ENCODE measurements around the gene CSGALNACT2. TPM values are rescaled to one million over a fixed set of nuclear protein-coding genes. Genes with fewer than 3 reads are reported as not detected.

Gene CSGALNACT2
- total RNA-seq, 1 donor from 2014 or later = 10.4 TPM

DNA sequence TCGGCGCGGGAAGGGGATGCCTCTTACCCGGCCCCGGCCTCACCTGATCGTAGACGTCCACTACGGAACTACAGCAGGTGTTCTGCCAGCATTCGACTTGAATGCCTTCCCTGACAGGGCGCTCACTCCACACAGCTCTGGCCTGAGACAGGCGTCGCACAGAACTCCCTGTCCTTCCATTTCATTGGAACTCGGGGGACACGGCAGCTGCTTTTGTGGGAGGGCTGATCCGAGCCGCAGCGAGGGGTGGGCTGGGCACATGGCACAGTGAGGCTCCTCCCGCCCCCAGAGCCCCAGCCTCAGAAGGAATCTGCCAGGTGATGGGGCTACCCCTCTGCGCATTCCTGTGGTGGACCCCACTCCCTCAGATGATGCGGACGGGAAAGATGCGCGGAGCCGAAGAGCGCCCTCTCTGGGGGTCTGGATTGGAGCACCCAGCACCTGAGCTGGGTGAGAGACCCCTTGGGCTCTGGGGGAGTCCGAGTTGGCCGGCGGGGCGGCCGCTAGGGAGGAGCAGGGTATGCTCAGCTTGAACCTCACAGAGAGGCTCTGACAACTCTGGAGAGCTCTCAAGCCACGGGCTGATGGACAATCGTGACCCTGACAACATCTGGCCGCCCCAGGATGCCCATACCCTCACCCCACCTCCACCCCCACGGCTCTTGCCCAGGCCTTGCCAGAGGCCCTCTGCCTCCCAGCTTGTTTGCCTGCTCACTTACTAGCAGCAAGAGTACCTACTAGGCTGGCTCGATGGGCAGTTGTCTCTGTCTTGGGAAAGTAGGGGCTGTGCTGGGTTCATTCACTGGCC, 92.1 kb downstream of the CSGALNACT2 start:
- H3K4me3 ChIP-seq (ENCODE audit: low read depth, low read length) = no peak overlapping the region
- no peak for DNase-seq (ENCODE audit: low read depth)
- TF ChIP-seq, protein P1, sequence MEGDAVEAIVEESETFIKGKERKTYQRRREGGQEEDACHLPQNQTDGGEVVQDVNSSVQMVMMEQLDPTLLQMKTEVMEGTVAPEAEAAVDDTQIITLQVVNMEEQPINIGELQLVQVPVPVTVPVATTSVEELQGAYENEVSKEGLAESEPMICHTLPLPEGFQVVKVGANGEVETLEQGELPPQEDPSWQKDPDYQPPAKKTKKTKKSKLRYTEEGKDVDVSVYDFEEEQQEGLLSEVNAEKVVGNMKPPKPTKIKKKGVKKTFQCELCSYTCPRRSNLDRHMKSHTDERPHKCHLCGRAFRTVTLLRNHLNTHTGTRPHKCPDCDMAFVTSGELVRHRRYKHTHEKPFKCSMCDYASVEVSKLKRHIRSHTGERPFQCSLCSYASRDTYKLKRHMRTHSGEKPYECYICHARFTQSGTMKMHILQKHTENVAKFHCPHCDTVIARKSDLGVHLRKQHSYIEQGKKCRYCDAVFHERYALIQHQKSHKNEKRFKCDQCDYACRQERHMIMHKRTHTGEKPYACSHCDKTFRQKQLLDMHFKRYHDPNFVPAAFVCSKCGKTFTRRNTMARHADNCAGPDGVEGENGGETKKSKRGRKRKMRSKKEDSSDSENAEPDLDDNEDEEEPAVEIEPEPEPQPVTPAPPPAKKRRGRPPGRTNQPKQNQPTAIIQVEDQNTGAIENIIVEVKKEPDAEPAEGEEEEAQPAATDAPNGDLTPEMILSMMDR (conservative IDR thresholded peaks at IDR 0.05; ENCODE audit: low read depth, low read length) = no peak

DNA sequence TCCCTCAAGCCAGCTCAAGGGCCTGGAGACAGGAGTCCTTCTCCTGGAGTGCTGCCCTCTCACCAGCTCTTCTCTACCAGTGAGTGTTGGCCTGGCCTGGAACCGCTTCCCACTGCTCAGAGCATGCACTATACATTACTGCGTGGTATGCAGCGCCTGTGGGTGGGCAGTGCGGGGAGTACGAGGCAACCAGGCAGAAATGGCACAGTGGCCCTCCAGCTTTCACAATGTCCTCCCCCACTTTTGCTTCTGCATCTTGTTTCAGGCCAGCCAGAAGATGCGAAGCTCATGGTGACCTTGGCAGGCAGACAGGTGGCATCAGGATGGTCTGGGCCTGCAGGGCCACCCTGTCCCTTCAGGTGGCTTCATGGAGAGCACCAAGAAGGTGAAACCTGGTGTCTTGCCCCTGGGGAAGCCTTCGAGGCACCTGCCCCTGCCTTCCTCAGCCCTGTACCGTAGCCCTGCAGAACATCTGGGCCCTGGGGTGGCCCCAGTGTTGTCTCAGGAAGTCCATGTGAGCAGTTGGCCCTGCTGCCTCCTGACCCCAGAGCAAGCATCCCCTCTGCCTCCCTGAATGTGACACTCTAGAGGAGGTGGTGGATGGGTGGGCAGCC, 92.8 kb downstream of the CSGALNACT2 start:
- DNase-seq (ENCODE audit: low read depth) = no peak
- no peak overlapping the region for H3K4me3 ChIP-seq (ENCODE audit: low read depth, low read length)
- TF ChIP-seq, protein P1 (conservative IDR thresholded peaks at IDR 0.05; ENCODE audit: low read depth, low read length) = no peak

DNA sequence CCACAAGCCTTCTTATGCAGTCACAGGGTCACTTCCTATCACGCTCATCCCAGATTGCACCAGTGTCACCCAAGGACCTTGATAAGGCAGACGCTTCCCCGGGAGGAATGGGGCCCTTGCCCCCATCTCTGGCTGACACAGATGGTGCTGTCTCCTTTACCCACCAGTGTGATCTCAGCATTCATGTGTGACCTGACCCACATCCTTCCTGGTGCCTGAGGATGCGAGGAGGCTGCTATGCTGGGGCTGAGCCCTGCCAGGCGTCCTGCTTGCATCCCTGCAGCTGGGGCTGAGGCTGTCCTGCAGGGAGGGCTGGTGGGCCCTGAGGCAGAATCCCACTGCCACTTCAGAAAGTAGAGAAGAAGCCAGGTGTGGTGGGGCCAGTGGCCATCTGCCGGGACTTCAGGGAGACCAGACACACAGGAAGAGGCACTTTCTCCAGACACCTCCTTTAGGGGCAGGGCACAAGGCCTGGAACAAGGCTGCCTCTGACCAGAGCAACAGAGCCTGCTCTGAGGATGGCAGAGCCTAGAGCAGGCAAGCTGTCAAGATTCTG, 93.4 kb downstream of the CSGALNACT2 start:
- no peak overlapping the region for H3K4me3 ChIP-seq (ENCODE audit: low read depth, low read length)
- DNase-seq (ENCODE audit: low read depth) = no peak
- TF ChIP-seq, protein P1 (conservative IDR thresholded peaks at IDR 0.05; ENCODE audit: low read depth, low read length) = no peak

DNA sequence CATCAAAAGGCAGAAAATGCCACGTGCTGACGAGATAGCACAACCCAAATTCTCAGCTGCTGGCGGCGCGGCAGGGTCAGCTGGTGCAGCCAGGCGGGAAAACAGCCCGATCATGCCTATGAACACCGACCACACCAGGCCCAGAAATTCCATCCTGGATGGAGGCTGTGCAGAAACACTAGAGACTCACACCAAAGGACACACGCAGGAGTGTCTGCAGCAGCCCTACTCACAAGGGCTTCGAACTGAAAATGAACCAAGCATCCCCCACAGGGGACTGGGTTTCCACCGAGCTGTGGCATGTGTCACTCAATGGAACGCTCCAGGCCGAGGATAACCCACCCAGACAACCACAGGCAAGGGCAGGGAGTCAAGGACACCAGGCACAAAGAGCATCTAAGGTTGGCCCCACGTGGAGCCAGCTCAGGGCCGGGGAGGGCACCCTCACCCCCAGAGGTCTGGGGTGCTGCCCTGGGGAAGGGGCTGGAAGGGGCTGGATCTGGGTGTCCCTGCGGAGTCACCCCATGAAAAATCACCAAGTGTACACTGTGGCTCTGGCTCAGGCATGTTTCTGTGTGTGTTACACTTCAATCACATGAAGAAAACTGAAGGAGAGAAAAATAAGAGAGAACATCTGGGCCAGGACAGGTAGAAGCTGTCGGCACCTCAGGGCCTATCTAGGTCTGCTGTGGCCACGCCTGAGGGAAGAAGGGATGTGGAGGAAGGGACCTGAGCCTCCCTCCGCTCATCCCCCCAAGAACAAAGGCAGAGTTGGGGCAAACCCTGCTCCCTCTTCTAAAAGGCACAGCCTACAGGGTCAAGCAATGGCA, 95.6 kb downstream of the CSGALNACT2 start:
- DNase-seq (ENCODE audit: low read depth) = no peak
- TF ChIP-seq, protein P1 (conservative IDR thresholded peaks at IDR 0.05; ENCODE audit: low read depth, low read length) = no peak
- H3K4me3 ChIP-seq (ENCODE audit: low read depth, low read length) = no peak overlapping the region

DNA sequence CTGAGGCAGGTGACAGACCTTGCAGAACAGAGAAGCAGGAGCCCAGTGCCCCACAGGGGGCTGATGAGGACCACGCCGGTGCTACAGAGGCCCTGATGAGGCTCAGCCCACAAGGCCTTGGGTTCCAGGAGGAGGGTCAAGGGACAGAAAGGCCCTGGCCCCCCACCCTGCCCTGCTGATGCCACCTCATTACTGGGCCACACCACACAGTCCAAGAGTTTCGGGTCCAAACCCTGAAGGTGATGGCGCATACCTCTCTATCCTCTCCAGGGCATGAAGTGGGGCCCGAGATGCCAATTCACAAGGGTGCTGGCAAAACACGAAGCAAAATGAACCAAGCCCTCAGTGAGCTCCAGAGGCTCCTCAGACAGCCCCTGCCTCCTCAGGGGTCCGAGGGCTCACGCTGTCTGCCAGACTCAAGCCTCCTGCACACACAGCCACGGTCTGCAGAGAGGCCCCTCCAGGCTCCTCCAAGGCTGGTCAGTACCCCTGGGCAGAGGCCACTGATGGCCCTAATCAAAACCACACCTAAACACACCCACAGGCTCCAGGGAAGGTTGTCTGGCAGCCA, 96.3 kb downstream of the CSGALNACT2 start:
- TF ChIP-seq, protein P1 (conservative IDR thresholded peaks at IDR 0.05; ENCODE audit: low read depth, low read length) = no peak
- DNase-seq (ENCODE audit: low read depth) = no peak
- H3K4me3 ChIP-seq (ENCODE audit: low read depth, low read length) = no peak overlapping the region

Other genes starting within 250 kb of the CSGALNACT2 start
- 0.07 and 1.2 TPM in 2 replicates for gene RET, start 61.4 kb upstream of the CSGALNACT2 start, total RNA-seq
- 1.6 and 2.0 TPM in 2 replicates for gene RASGEF1A, start 128.6 kb downstream of the CSGALNACT2 start, total RNA-seq
- gene FXYD4, start 233.2 kb downstream of the CSGALNACT2 start, total RNA-seq = not detected in 2 replicates

Data from epithelial cell of proximal tubule (primary cell).